HL-60 (cell line): ENCODE measurements around the gene ATG101.

Experiments used
- DNase-seq, 2 experiments: peaks; one replicate each; pipeline ENCODE4 v3.0.0-alpha.2; 2010 to 2020; ENCODE audit warnings: low read depth in 1 of 2, low spot score in 1 of 2
- H3K27ac ChIP-seq: fragments of 250-450 bp; sonication (Bioruptor Pico); replicated peaks from 2 replicates; pipeline ENCODE4 v1.5.1; 2020; ENCODE audit warnings: mild to moderate bottlenecking, moderate library complexity
- H3K27me3 ChIP-seq: fragments of 250-450 bp; sonication (Bioruptor Pico); 2 replicates; pipeline ENCODE4 v1.5.1; 2021; ENCODE audit warnings: mild to moderate bottlenecking, moderate library complexity; ENCODE audit not compliant: insufficient read depth, poor library complexity, severe bottlenecking
- H3K4me3 ChIP-seq: replicated peaks from 2 replicates; pipeline ENCODE4 v1.5.1; 2011; ENCODE audit warnings: mild to moderate bottlenecking, control low read depth, low read length; ENCODE audit not compliant: insufficient read depth
- GABPA ChIP-seq: IDR thresholded peaks from 2 replicates; pipeline ENCODE4 v1.6.1; 2012; ENCODE audit warnings: low read depth
- POLR2AphosphoS5 ChIP-seq: IDR thresholded peaks from 2 replicates; pipeline ENCODE4 v1.6.1; 2012; ENCODE audit warnings: low read depth
- REST ChIP-seq: IDR thresholded peaks from 2 replicates; pipeline ENCODE4 v1.6.1; 2012; ENCODE audit warnings: low read depth; ENCODE audit not compliant: insufficient replicate concordance
- SPI1 ChIP-seq: IDR thresholded peaks from 2 replicates; pipeline ENCODE4 v1.6.1; 2012; ENCODE audit warnings: low read depth, mild to moderate bottlenecking, borderline replicate concordance
- TF ChIP-seq, protein P1 (sequence below): IDR thresholded peaks from one replicate; pipeline ENCODE4 v1.5.1; 2011; ENCODE audit warnings: low read length, control low read depth, inconsistent platforms; ENCODE audit not compliant: insufficient read depth

The ATG101 gene

GRCh38 chr12:52052468-52053186 is 17.2 kb upstream of the ATG101 start:
- no peak for TF ChIP-seq SPI1
- Histone ChIP-seq H3K27ac (no peak overlapping the region), H3K4me3 (no peak overlapping the region), H3K27me3 (peaks cover 8% of the 10 kb centered on the region)
- no peak for DNase-seq

- no peak overlapping the region for H3K4me3 ChIP-seq
- no peak overlapping the region for H3K27ac ChIP-seq
- no peak for DNase-seq
- H3K27me3 ChIP-seq = peaks cover 8% of the 10 kb centered on the region
- TF ChIP-seq POLR2AphosphoS5 (no peak), REST (no peak), SPI1 (no peak), GABPA (no peak)
- TF ChIP-seq, protein P1, sequence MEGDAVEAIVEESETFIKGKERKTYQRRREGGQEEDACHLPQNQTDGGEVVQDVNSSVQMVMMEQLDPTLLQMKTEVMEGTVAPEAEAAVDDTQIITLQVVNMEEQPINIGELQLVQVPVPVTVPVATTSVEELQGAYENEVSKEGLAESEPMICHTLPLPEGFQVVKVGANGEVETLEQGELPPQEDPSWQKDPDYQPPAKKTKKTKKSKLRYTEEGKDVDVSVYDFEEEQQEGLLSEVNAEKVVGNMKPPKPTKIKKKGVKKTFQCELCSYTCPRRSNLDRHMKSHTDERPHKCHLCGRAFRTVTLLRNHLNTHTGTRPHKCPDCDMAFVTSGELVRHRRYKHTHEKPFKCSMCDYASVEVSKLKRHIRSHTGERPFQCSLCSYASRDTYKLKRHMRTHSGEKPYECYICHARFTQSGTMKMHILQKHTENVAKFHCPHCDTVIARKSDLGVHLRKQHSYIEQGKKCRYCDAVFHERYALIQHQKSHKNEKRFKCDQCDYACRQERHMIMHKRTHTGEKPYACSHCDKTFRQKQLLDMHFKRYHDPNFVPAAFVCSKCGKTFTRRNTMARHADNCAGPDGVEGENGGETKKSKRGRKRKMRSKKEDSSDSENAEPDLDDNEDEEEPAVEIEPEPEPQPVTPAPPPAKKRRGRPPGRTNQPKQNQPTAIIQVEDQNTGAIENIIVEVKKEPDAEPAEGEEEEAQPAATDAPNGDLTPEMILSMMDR = no peak
Observed at GRCh38 chr12:52053536-52054209, 16.1 kb upstream of the ATG101 start.

GRCh38 chr12:52054231-52054832 is 15.4 kb upstream of the ATG101 start:
- no peak overlapping the region for H3K27ac ChIP-seq
- TF ChIP-seq POLR2AphosphoS5 (no peak), SPI1 (no peak), REST (no peak)
- TF ChIP-seq, protein P1 = no peak
- DNase-seq = no peak

More at GRCh38 chr12:52054231-52054832, 15.4 kb upstream of the ATG101 start:
- peaks cover 8% of the 10 kb centered on the region for H3K27me3 ChIP-seq
- no peak overlapping the region for H3K4me3 ChIP-seq
